K562 (cell line): Measurements from ENCODE around the gene ITGA6. TPM values are rescaled to one million over a fixed set of nuclear protein-coding genes. Genes with fewer than 3 reads are reported as not detected.
A peak's percentile ranks its signal among the peaks of the same experiment; 100 is the strongest.

Source experiments
- ATAC-seq: fragments of 200-7000 bp; cut with Tn5 transposase; 3 replicates; pipeline ENCODE4 v1.9.1; 2020; ENCODE audit warnings: moderate library complexity
- BruUV-seq: library from RNA; stranded (reverse); fragments of 400-500 nt; replicated peaks from 2 replicates; lab custom pipeline; 2021; lab: Mats Ljungman, UMichigan
- CTCF ChIA-PET: fragments of 300-600 bp; formaldehyde crosslinking; extraction: SDS; loops from one replicate; lab custom pipeline; 2021; ENCODE audit warnings: low intra/inter-chr PET ratio; lab: Yijun Ruan, JAX
- POLR2A ChIA-PET: fragments of 300-600, 350-650 bp; sonication (Branson Sonifier 250); formaldehyde crosslinking; extraction: SDS; loops from one replicate; lab custom pipeline; 2021; ENCODE audit warnings: antibody characterized with exemption, inconsistent platforms; lab: Yijun Ruan, JAX
- DNase-seq, 4 experiments: peaks; one replicate each; pipeline versions ENCODE4 v3.0.0 to v3.0.0-alpha.2; 2011 to 2018; ENCODE audit warnings: low spot score in 3 of 4, mixed read lengths in 3 of 4; ENCODE audit errors: extremely low read depth in 1 of 4
- FAIRE-seq: peaks from 2 replicates; lab custom pipeline; 2011; peaks lifted over from hg19 to GRCh38; lab: Jason Lieb, UNC
- H2AFZ ChIP-seq: 2 replicates; pipeline ENCODE4 v1.6.0; 2011; ENCODE audit warnings: low read depth, low read length, control low read depth, inconsistent platforms
- H3K27ac ChIP-seq: fragments of 200-600 bp; 3 replicates; pipeline ENCODE4 v1.8.0; 2011; ENCODE audit warnings: low read depth, mild to moderate bottlenecking, control low read depth, inconsistent platforms, low read length, moderate library complexity, mixed read lengths; ENCODE audit errors: extremely low read depth
- H3K27me3 ChIP-seq, 2 experiments: fragments of 300-600 bp in 1 of 2; 2 replicates in 1 of 2; 3 replicates in 1 of 2; pipeline versions ENCODE4 v1.6.0 to v1.8.0; 2011; ENCODE audit warnings: inconsistent platforms in 2 of 2, low read length in 2 of 2, mild to moderate bottlenecking in 1 of 2, mixed read lengths in 1 of 2, moderate library complexity in 1 of 2; ENCODE audit not compliant: control insufficient read depth in 2 of 2, insufficient read depth in 2 of 2
- H3K36me3 ChIP-seq: fragments of 300-600 bp; 3 replicates; pipeline ENCODE4 v1.8.0; 2011; ENCODE audit warnings: mild to moderate bottlenecking, low read length, inconsistent platforms; ENCODE audit not compliant: control insufficient read depth, insufficient read depth
- H3K4me1 ChIP-seq, 2 experiments: fragments of 200-600 bp in 1 of 2; replicated peaks in 1 of 2; 2 replicates in 1 of 2; 3 replicates in 1 of 2; pipeline versions ENCODE4 v1.5.1 to v1.8.0; 2011; ENCODE audit warnings: inconsistent platforms in 2 of 2, low read length in 2 of 2, mild to moderate bottlenecking in 1 of 2, mixed read lengths in 1 of 2, moderate library complexity in 1 of 2; ENCODE audit not compliant: control insufficient read depth in 2 of 2, insufficient read depth in 2 of 2
- H3K4me2 ChIP-seq: 2 replicates; pipeline ENCODE4 v1.6.1; 2011; ENCODE audit warnings: low read length, control low read depth, inconsistent platforms, mixed read lengths; ENCODE audit not compliant: insufficient read depth
- H3K4me3 ChIP-seq: fragments of 200-600 bp; sonication (generic), shearing (Covaris generic); 2 replicates; pipeline ENCODE4 v1.5.1; 2016; ENCODE audit warnings: control low read depth, inconsistent platforms
- H3K79me2 ChIP-seq: fragments of 200-600 bp; 3 replicates; pipeline ENCODE4 v1.8.0; 2011; ENCODE audit warnings: low read length, inconsistent platforms; ENCODE audit not compliant: control insufficient read depth, insufficient read depth
- H3K9ac ChIP-seq, 2 experiments: 2 replicates each; pipeline versions ENCODE4 v1.6.0 to v1.6.1; 2011; ENCODE audit warnings: low read depth in 2 of 2, low read length in 2 of 2, control low read depth in 1 of 2, inconsistent platforms in 1 of 2, mild to moderate bottlenecking in 1 of 2, mixed read lengths in 1 of 2; ENCODE audit not compliant: insufficient read depth in 1 of 2
- H3K9me1 ChIP-seq: one replicate; pipeline ENCODE4 v1.6.0; 2011; ENCODE audit warnings: inconsistent platforms, mild to moderate bottlenecking, low read length, moderate library complexity; ENCODE audit not compliant: control insufficient read depth, insufficient read depth
- H3K9me3 ChIP-seq: replicated peaks from 2 replicates; pipeline ENCODE4 v1.5.1; 2011; ENCODE audit warnings: low read depth, low read length, inconsistent platforms; ENCODE audit not compliant: control insufficient read depth, insufficient read depth
- H4K20me1 ChIP-seq: replicated peaks from 2 replicates; pipeline ENCODE4 v1.6.1; 2011; ENCODE audit warnings: low read length, inconsistent platforms, mixed read lengths; ENCODE audit not compliant: control insufficient read depth, insufficient read depth
- BHLHE40 ChIP-seq: IDR thresholded peaks from 2 replicates; pipeline ENCODE4 v1.6.1; 2011; ENCODE audit warnings: low read length, improper control_type of control experiment
- GATAD2B ChIP-seq: fragments of 450-650 bp; IDR thresholded peaks from 2 replicates; pipeline ENCODE4 v1.6.1; 2017; ENCODE audit warnings: mild to moderate bottlenecking, borderline replicate concordance
- NFIC ChIP-seq: fragments of 450-650 bp; IDR thresholded peaks from 2 replicates; pipeline ENCODE4 v1.6.1; 2017; ENCODE audit warnings: mild to moderate bottlenecking, inconsistent platforms
- PRPF4 ChIP-seq: fragments of 200-400 bp; formaldehyde crosslinking; IDR thresholded peaks from one replicate; pipeline ENCODE4 v1.6.1; 2017; ENCODE audit warnings: low read length, low read depth, mild to moderate bottlenecking; ENCODE audit not compliant: insufficient read depth, poor library complexity, severe bottlenecking
- ZC3H4 ChIP-seq: sonication (generic); formaldehyde crosslinking; IDR thresholded peaks from 2 replicates; pipeline ENCODE4 v1.9.0; 2021; ENCODE audit warnings: missing genetic modification reagents, borderline replicate concordance
- WGBS: fragments of 100-300 bp; shearing (Covaris generic); methylation state at CpG from one replicate; pipeline ENCODE4 v1.1.6; 2016; ENCODE audit warnings: low coverage, mixed read lengths; ENCODE audit not compliant: insufficient coverage; ENCODE audit errors: missing lambda C conversion rate; 5-methylcytosine and 5-hydroxymethylcytosine counted together
- in situ Hi-C: fragments of 300-500 bp; cut with MboI; formaldehyde crosslinking; loops from 4 replicates; pipeline ENCODE4 v1.15.0; 2018; ENCODE audit warnings: inconsistent platforms, mixed read lengths
- intact Hi-C: fragments of 100-400 bp; cut with micrococcal nuclease; formaldehyde crosslinking; loops from 2 replicates; pipeline ENCODE4 v1.14.2; 2022
- polyA plus RNA-seq, 8 experiments: library from polyadenylated mRNA; depleted of rRNA in 4 of 8; stranded (reverse) in 5 of 8; unstranded in 3 of 8; fragments of >200 nt; fragmentation: Nextera tagmentation in 2 of 8; fragmentation: Illumina TruSeq in 1 of 8; extraction: Ambion mirVana in 2 of 8; extraction: Trizol in 1 of 8; gene quantifications; 2 replicates each; pipeline versions ENCODE4 v1.2.1 to v1.2.3, GENCODE V29; 2011 to 2014; ENCODE audit warnings: inconsistent platforms in 1 of 8, missing spikeins in 1 of 8
- total RNA-seq, 7 experiments: library from RNA; depleted of rRNA in 6 of 7; stranded (reverse); fragments of >200 nt in 6 of 7; fragmentation: Illumina TruSeq in 2 of 7; extraction: Trizol in 2 of 7; gene quantifications; 2 replicates each; pipeline versions ENCODE4 v1.2.1 to v1.2.3, GENCODE V29; 2011 to 2021; ENCODE audit warnings: low replicate concordance in 1 of 7
- TF ChIP-seq, protein P1 (sequence below): fragments of 450-650 bp; IDR thresholded peaks from 2 replicates; pipeline ENCODE4 v1.6.1; 2016; ENCODE audit warnings: mild to moderate bottlenecking, moderate library complexity

ITGA6 gene
- total and polyA plus RNA-seq, 9 of the 15 experiments (the other 6 are each of a cell fraction or from before 2014, with no cell fraction given) = 0.01 to 0.29 (median 0.05) TPM; not detected in 5

DNA sequence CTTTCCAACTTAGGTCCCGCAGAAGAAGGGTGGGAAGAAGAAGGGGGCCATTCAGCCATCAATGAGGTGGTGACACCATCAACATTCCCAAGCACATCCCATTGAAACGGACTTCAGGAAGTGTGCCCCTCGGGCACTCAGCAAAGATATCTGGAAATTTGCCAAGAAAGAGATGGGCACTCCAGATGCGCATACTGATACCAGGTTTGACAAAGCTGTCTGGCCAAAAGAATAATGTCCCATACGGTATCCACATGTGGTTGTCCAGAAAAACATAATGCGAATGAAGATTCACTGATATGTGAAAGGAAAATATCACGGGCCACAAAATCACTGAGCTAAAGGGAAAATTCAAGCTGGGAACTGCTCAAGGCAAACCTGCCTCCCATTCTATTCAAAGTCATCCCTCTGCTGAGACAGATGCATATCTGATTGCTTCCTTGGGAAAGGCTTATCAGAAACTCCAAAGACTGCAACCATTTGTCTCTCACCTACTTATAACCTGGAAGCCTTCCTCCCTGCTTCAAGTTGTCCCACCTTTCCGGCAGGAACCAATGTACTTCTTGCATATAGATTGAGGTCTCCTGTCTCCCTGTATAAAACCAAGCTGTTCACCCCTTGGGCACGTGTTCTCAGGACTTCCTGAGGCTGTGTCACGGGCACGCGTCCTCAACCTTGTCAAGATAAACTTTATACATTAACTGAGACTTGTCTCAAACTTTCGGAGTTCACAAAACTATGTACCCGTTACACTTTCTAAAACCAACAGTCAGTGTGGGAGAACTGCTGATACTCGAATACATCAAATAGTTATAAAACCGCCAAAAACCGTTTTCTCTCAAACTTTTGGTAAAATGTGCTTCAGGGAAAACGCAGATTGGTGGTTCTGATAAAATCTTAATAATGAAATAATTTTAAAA is 127.2 kb downstream of the ITGA6 start:
- Histone ChIP-seq H3K9me3 (peaks cover 3% of the 10 kb centered on the region; the same call in 1 of the 2 replicates), H3K4me2 (peak overlapping the region; percentile 99), H3K4me3 (peak overlapping the region; percentile 88; the same call in 1 of the 2 replicates), H3K79me2 (peaks cover 33% of the 10 kb centered on the region), H3K36me3 (peaks cover 9% of the 10 kb centered on the region; the same call in 2 of the 3 replicates), H3K27me3 (no peaks in the 10 kb centered on the region), H4K20me1 (0 out of 2 replicates have a peak, but pooled peaks cover 6% of the 10 kb centered on the region), H2AFZ (peak overlapping the region; percentile 98), H3K9ac (peak overlapping the region in 1 of 2 experiments; percentile 80; a peak in 2 of 4 replicates), H3K4me1 (peaks cover 17 to 59% of the 10 kb centered on the region in 2 experiments; a peak in 4 of 5 replicates), H3K9me1 (no peaks in the 10 kb centered on the region), H3K27ac (peak overlapping the region; percentile 4; the same call in 2 of the 3 replicates)
- POLR2A ChIA-PET = interaction anchor here (0.6 to 1.8 kb wide), 8 partner anchors 9 to 114 kb away, joined by 3 to 9 read pairs (median 4); no protein-coding TSS in a partner anchor
- intact Hi-C loops = no loop called here
- FAIRE-seq = no peak
- no peak for ATAC-seq
- BruUV-seq = no TSS peak
- in situ Hi-C loops = no loop called here
- peak in 1 of 4 experiments; percentile 48 for DNase-seq
- 34% methylated on average over 18 of the region's 18 CpGs for WGBS
- CTCF ChIA-PET = no interaction called here
- TF ChIP-seq ZC3H4 (no peak), NFIC (peak; percentile 95), GATAD2B (peak; percentile 38; the same call in 1 of the 2 replicates), PRPF4 (no peak), BHLHE40 (peak; percentile 76)
- TF ChIP-seq, protein P1, sequence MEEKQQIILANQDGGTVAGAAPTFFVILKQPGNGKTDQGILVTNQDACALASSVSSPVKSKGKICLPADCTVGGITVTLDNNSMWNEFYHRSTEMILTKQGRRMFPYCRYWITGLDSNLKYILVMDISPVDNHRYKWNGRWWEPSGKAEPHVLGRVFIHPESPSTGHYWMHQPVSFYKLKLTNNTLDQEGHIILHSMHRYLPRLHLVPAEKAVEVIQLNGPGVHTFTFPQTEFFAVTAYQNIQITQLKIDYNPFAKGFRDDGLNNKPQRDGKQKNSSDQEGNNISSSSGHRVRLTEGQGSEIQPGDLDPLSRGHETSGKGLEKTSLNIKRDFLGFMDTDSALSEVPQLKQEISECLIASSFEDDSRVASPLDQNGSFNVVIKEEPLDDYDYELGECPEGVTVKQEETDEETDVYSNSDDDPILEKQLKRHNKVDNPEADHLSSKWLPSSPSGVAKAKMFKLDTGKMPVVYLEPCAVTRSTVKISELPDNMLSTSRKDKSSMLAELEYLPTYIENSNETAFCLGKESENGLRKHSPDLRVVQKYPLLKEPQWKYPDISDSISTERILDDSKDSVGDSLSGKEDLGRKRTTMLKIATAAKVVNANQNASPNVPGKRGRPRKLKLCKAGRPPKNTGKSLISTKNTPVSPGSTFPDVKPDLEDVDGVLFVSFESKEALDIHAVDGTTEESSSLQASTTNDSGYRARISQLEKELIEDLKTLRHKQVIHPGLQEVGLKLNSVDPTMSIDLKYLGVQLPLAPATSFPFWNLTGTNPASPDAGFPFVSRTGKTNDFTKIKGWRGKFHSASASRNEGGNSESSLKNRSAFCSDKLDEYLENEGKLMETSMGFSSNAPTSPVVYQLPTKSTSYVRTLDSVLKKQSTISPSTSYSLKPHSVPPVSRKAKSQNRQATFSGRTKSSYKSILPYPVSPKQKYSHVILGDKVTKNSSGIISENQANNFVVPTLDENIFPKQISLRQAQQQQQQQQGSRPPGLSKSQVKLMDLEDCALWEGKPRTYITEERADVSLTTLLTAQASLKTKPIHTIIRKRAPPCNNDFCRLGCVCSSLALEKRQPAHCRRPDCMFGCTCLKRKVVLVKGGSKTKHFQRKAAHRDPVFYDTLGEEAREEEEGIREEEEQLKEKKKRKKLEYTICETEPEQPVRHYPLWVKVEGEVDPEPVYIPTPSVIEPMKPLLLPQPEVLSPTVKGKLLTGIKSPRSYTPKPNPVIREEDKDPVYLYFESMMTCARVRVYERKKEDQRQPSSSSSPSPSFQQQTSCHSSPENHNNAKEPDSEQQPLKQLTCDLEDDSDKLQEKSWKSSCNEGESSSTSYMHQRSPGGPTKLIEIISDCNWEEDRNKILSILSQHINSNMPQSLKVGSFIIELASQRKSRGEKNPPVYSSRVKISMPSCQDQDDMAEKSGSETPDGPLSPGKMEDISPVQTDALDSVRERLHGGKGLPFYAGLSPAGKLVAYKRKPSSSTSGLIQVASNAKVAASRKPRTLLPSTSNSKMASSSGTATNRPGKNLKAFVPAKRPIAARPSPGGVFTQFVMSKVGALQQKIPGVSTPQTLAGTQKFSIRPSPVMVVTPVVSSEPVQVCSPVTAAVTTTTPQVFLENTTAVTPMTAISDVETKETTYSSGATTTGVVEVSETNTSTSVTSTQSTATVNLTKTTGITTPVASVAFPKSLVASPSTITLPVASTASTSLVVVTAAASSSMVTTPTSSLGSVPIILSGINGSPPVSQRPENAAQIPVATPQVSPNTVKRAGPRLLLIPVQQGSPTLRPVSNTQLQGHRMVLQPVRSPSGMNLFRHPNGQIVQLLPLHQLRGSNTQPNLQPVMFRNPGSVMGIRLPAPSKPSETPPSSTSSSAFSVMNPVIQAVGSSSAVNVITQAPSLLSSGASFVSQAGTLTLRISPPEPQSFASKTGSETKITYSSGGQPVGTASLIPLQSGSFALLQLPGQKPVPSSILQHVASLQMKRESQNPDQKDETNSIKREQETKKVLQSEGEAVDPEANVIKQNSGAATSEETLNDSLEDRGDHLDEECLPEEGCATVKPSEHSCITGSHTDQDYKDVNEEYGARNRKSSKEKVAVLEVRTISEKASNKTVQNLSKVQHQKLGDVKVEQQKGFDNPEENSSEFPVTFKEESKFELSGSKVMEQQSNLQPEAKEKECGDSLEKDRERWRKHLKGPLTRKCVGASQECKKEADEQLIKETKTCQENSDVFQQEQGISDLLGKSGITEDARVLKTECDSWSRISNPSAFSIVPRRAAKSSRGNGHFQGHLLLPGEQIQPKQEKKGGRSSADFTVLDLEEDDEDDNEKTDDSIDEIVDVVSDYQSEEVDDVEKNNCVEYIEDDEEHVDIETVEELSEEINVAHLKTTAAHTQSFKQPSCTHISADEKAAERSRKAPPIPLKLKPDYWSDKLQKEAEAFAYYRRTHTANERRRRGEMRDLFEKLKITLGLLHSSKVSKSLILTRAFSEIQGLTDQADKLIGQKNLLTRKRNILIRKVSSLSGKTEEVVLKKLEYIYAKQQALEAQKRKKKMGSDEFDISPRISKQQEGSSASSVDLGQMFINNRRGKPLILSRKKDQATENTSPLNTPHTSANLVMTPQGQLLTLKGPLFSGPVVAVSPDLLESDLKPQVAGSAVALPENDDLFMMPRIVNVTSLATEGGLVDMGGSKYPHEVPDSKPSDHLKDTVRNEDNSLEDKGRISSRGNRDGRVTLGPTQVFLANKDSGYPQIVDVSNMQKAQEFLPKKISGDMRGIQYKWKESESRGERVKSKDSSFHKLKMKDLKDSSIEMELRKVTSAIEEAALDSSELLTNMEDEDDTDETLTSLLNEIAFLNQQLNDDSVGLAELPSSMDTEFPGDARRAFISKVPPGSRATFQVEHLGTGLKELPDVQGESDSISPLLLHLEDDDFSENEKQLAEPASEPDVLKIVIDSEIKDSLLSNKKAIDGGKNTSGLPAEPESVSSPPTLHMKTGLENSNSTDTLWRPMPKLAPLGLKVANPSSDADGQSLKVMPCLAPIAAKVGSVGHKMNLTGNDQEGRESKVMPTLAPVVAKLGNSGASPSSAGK = peak; percentile 53
